ENCODE results near the gene UCK2. TPM values are rescaled to one million over a fixed set of nuclear protein-coding genes. Genes with fewer than 3 reads are reported as not detected.

The UCK2 gene
- total RNA-seq, 2 donors from 2014 or later: 34.3 to 47.5 TPM

DNA sequence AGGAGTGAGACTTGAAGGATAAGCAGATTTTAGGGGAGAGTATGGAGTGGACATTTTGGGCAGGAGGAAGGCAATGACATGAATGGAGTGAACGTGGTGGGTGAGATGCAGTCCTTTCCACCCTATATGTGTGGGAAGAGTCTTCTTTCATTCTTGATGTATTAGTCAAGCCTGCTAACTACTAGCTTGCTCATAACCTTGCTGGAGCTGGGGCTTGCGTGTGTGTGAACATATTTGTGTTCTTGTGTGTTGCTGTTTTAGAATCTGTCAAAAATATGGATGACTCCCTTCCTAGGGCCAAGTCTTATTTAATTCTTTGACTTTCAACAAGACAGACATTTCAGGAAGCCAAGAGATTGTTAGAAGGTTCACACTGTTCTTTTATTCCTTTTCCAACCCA is 132.7 kb downstream of the UCK2 start:
- no peaks in the 10 kb centered on the region for H3K36me3 ChIP-seq
- DNase-seq (ENCODE audit: low spot score): no peak
- no peak for ATAC-seq (ENCODE audit: insufficient number of reproducible peaks, low FRiP score, low read depth)
- no peaks in the 10 kb centered on the region for H3K4me1 ChIP-seq (ENCODE audit: control insufficient read depth in 1 of 2, low read depth in 2 of 2)
- no peaks in the 10 kb centered on the region for H3K27me3 ChIP-seq (replicated peaks; ENCODE audit: insufficient read depth)
- no peak for TF ChIP-seq CTCF (IDR thresholded peaks at IDR 0.05)
- H3K27ac ChIP-seq: no peak overlapping the region
- no peak overlapping the region for H3K4me3 ChIP-seq
- H3K9me3 ChIP-seq: no peaks in the 10 kb centered on the region

DNA sequence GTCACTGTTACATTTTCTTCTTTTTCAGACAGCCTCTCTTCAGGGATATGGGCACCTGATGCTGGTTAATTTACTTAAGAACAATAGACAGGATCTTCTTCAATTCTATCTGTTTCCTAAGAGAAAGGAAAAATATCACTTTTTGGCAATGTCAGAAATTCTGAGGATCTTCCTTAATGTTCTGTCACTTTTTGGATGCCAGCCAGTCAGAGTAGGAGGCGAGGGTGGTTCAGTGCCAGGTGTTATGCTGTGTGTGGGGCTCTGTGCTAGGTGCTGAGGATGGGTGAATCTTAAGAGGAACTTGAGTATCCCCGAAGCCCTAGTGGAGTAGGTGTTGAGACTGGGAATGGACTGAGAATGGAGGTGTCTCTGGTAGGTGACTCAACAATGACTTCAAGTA is 133.5 kb downstream of the UCK2 start:
- Histone ChIP-seq H3K36me3 (no peaks in the 10 kb centered on the region), H3K4me3 (no peak overlapping the region), H3K27ac (no peak overlapping the region), H3K9me3 (no peaks in the 10 kb centered on the region), H3K27me3 (replicated peaks; ENCODE audit: insufficient read depth) (no peaks in the 10 kb centered on the region), H3K4me1 (ENCODE audit: control insufficient read depth in 1 of 2, low read depth in 2 of 2) (no peaks in the 10 kb centered on the region)
- TF ChIP-seq CTCF (IDR thresholded peaks at IDR 0.05): no peak
- ATAC-seq (ENCODE audit: insufficient number of reproducible peaks, low FRiP score, low read depth): no peak
- DNase-seq (ENCODE audit: low spot score): no peak

Other genes starting within 250 kb of the UCK2 start
- gene MGST3, start 196.4 kb upstream of the UCK2 start, total RNA-seq: 100 to 1,000 TPM; 160 to 252 TPM
- gene ALDH9A1, start 129.1 kb upstream of the UCK2 start, total RNA-seq: 10 to 100 TPM; 44.4 to 65.0 TPM
- 10 to 100 TPM; 37.5 to 53.7 TPM for gene TMCO1, start 58.7 kb upstream of the UCK2 start, total RNA-seq